Fibroblast of mammary gland (primary cell): ENCODE results near the gene B3GALNT2.
A peak's percentile ranks its signal among the peaks of the same experiment; 100 is the strongest.

Source experiments
- DNase-seq: peaks from one replicate; pipeline ENCODE4 v3.0.0-alpha.2; 2010; ENCODE audit warnings: low read depth
- H3K4me3 ChIP-seq: 2 replicates; pipeline ENCODE4 v1.5.1; 2011; ENCODE audit warnings: low read depth, mild to moderate bottlenecking, low read length, moderate library complexity; ENCODE audit not compliant: control insufficient read depth
- CTCF ChIP-seq: conservative IDR thresholded peaks from 2 replicates; pipeline ENCODE4 v1.5.1; 2011; ENCODE audit warnings: low read depth, low read length, inconsistent platforms; ENCODE audit not compliant: control insufficient read depth, insufficient read depth

The B3GALNT2 gene

GRCh38 chr1:235403593-235403992 is 100.7 kb downstream of the B3GALNT2 start:
- DNase-seq: no peak
- H3K4me3 ChIP-seq: no peak overlapping the region
- no peak for TF ChIP-seq CTCF

GRCh38 chr1:235402457-235403200 is 101.6 kb downstream of the B3GALNT2 start:
- DNase-seq: no peak
- TF ChIP-seq CTCF: no peak

GRCh38 chr1:235401251-235401650 is 103.0 kb downstream of the B3GALNT2 start:
- TF ChIP-seq CTCF: no peak
- DNase-seq: peak; percentile 57

More at GRCh38 chr1:235402457-235403200, 101.6 kb downstream of the B3GALNT2 start:
- no peak overlapping the region for H3K4me3 ChIP-seq

More at GRCh38 chr1:235401251-235401650, 103.0 kb downstream of the B3GALNT2 start:
- H3K4me3 ChIP-seq: no peak overlapping the region
